H1 (cell line): ENCODE results near the gene SMOC2. TPM values are rescaled to one million over a fixed set of nuclear protein-coding genes. Genes with fewer than 3 reads are reported as not detected.
A peak's percentile ranks its signal among the peaks of the same experiment; 100 is the strongest.

ENCODE experiments used
- CBX5 ChIP-seq: fragments of 300-800, 300-1000 bp; sonication (generic); IDR thresholded peaks from 2 replicates; pipeline ENCODE4 v1.7.1; 2016; ENCODE audit warnings: antibody characterized with exemption, low read length, low read depth
- CHD2 ChIP-seq: IDR thresholded peaks from 2 replicates; pipeline ENCODE4 v1.6.1; 2012; ENCODE audit warnings: low read length, improper control_type of control experiment
- CTCF ChIP-seq, 3 experiments: IDR thresholded peaks; 1 replicate in 2 of 3; 2 replicates in 1 of 3; pipeline versions ENCODE4 v1.5.1 to v1.6.1; 2011; ENCODE audit warnings: low read length in 3 of 3, mild to moderate bottlenecking in 3 of 3, inconsistent platforms in 2 of 3, low read depth in 1 of 3, moderate library complexity in 1 of 3; ENCODE audit not compliant: insufficient read depth in 1 of 3; ENCODE audit errors: control extremely low read depth in 1 of 3
- E2F6 ChIP-seq: IDR thresholded peaks from 2 replicates; pipeline ENCODE4 v1.6.1; 2012; ENCODE audit warnings: inconsistent platforms
- EP300 ChIP-seq, 2 experiments: IDR thresholded peaks; 1 replicate in 1 of 2; 2 replicates in 1 of 2; pipeline ENCODE4 v1.6.1; 2011 to 2012; ENCODE audit warnings: low read depth in 2 of 2, low read length in 2 of 2, mild to moderate bottlenecking in 2 of 2, borderline replicate concordance in 1 of 2, inconsistent platforms in 1 of 2, moderate library complexity in 1 of 2
- GTF2F1 ChIP-seq: IDR thresholded peaks from 2 replicates; pipeline ENCODE4 v1.6.1; 2012; ENCODE audit warnings: low read depth, low read length, improper control_type of control experiment, borderline replicate concordance
- JUN ChIP-seq: IDR thresholded peaks from 2 replicates; pipeline ENCODE4 v1.6.1; 2011; ENCODE audit warnings: low read depth, mild to moderate bottlenecking, improper control_type of control experiment, low read length
- KDM1A ChIP-seq: fragments of 200-600, 300-600 bp; sonication (generic); IDR thresholded peaks from 2 replicates; pipeline ENCODE4 v1.7.1; 2016; ENCODE audit warnings: mild to moderate bottlenecking, low read length, borderline replicate concordance
- KDM5A ChIP-seq: fragments of 200-600 bp; IDR thresholded peaks from 2 replicates; pipeline ENCODE4 v1.7.1; 2012; ENCODE audit warnings: mild to moderate bottlenecking, low read length, inconsistent platforms, mixed read lengths
- MAFK ChIP-seq: IDR thresholded peaks from 2 replicates; pipeline ENCODE4 v1.6.1; 2012; ENCODE audit warnings: low read depth, mild to moderate bottlenecking, improper control_type of control experiment, low read length
- RAD21 ChIP-seq, 2 experiments: IDR thresholded peaks in 1 of 2; conservative IDR thresholded peaks in 1 of 2; 2 replicates each; pipeline ENCODE4 v1.6.1; 2011; ENCODE audit warnings: low read depth in 2 of 2, low read length in 2 of 2, improper control_type of control experiment in 1 of 2, inconsistent platforms in 1 of 2, mild to moderate bottlenecking in 1 of 2, moderate library complexity in 1 of 2
- SIN3A ChIP-seq, 2 experiments: IDR thresholded peaks in 1 of 2; conservative IDR thresholded peaks in 1 of 2; 2 replicates each; pipeline ENCODE4 v1.6.1; 2011 to 2012; ENCODE audit warnings: low read length in 2 of 2, improper control_type of control experiment in 1 of 2, low read depth in 1 of 2, mild to moderate bottlenecking in 1 of 2
- SP1 ChIP-seq: IDR thresholded peaks from 2 replicates; pipeline ENCODE4 v1.6.1; 2011; ENCODE audit warnings: low read depth, low read length
- ZNF274 ChIP-seq: IDR thresholded peaks from 2 replicates; pipeline ENCODE4 v1.7.0; 2012; ENCODE audit warnings: low read length, borderline replicate concordance; ENCODE audit errors: extremely low read depth
- polyA plus RNA-seq, 7 experiments: library from polyadenylated mRNA; depleted of rRNA in 3 of 7; stranded (reverse) in 5 of 7; unstranded in 2 of 7; fragments of >200 nt in 5 of 7; fragments of 200-250 nt in 2 of 7; gene quantifications; 1 replicate in 5 of 7; 2 replicates in 1 of 7; 4 replicates in 1 of 7; pipeline versions ENCODE4 v1.2.1 to v1.2.3, GENCODE V29; 2011 to 2013; ENCODE audit warnings: missing spikeins in 2 of 7, mixed read lengths in 2 of 7
- total RNA-seq: library from RNA; stranded (reverse); fragmentation: NEBNext Ultra II Directional; extraction: Animal tissue kit (Norgen Biotek cat#: 25700); gene quantifications from 2 replicates; pipeline ENCODE4 v1.2.1, GENCODE V29; 2021

Gene SMOC2
- total and polyA plus RNA-seq, 2 of the 8 experiments (the other 6 are each of a cell fraction or from before 2014, with no cell fraction given) = 7.7 to 8.5 TPM

- no peak for TF ChIP-seq CTCF (IDR thresholded peaks at IDR 0.05; ENCODE audit: control extremely low read depth in 1 of 3, insufficient read depth in 1 of 3, low read depth in 1 of 3, low read length in 3 of 3)
- no peak for TF ChIP-seq JUN
- TF ChIP-seq RAD21 (IDR thresholded peaks at IDR 0.05 in 1 of 2, conservative IDR thresholded peaks at IDR 0.05 in 1 of 2; ENCODE audit: low read depth in 2 of 2, low read length in 2 of 2) = peak; percentile 23 to 32; a peak in 2 of 4 replicates
- no peak for TF ChIP-seq GTF2F1
- TF ChIP-seq SP1 = peak; percentile 62; the same call in 1 of the 2 replicates
- peak; percentile 54; the same call in 1 of the 2 replicates for TF ChIP-seq CHD2
- TF ChIP-seq CBX5 = no peak
- peak; percentile 68 for TF ChIP-seq E2F6
- TF ChIP-seq EP300 (IDR thresholded peaks at IDR 0.05; ENCODE audit: borderline replicate concordance in 1 of 2, low read depth in 2 of 2, low read length in 2 of 2) = peak in 1 of 2 experiments; percentile 85; a peak in 1 of 3 replicates
- peak; percentile 88 for TF ChIP-seq KDM1A
- TF ChIP-seq ZNF274 = no peak
- TF ChIP-seq KDM5A = no peak
- TF ChIP-seq MAFK = no peak
- 0 out of 4 replicates have a peak, but pooled peaks of 1 of the 2 experiments have one; percentile 58 for TF ChIP-seq SIN3A (conservative IDR thresholded peaks at IDR 0.05 in 1 of 2, IDR thresholded peaks at IDR 0.05 in 1 of 2; ENCODE audit: low read depth in 1 of 2, low read length in 2 of 2)
These were observed 99.8 kb downstream of the SMOC2 start (continued) for GRCh38 chr6:168540713-168541291.
